ENCODE measurements around the gene GRK6.
A peak's percentile ranks its signal among the peaks of the same experiment; 100 is the strongest.

GRK6 gene

DNA sequence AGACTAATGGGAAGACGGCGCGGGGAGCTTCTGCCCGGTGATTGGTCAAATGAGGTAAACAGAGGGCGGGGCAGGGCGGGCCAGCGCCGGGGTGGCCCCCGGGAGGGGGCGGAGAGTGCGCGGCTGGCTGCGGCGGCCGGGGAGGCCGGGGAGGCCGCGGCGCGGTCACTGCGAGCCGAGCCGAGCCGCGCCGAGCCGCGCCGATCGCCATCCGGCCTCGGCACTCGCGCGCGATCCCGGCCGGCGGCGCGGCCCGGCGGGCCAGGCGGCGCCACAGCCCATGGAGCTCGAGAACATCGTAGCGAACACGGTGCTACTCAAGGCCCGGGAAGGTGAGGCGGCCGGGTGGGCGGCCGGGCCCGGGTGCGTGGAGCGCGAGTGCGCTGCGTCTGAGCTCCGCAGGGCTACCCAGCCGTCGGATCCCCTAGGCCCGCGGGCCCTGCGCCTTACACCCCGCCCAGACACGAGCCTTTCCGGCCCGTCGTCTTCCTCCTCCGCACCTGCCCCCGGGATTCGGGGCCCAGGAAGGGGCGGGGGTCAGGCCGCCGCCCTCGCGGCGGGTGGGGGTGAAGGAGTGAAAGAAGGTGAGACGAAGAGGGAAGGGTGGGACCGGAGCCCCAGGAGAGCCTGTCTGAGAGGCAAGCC is at the start of gene GRK6:
Gene GRK6 (plus strand): TSS at position 111 of the 645 bp plus-strand sequence. CDS start 170 bp downstream, at position 281.
- DNase-seq (ENCODE audit: low read depth in 3 of 3): peak in 1 of 3 experiments; percentile 55

DNA sequence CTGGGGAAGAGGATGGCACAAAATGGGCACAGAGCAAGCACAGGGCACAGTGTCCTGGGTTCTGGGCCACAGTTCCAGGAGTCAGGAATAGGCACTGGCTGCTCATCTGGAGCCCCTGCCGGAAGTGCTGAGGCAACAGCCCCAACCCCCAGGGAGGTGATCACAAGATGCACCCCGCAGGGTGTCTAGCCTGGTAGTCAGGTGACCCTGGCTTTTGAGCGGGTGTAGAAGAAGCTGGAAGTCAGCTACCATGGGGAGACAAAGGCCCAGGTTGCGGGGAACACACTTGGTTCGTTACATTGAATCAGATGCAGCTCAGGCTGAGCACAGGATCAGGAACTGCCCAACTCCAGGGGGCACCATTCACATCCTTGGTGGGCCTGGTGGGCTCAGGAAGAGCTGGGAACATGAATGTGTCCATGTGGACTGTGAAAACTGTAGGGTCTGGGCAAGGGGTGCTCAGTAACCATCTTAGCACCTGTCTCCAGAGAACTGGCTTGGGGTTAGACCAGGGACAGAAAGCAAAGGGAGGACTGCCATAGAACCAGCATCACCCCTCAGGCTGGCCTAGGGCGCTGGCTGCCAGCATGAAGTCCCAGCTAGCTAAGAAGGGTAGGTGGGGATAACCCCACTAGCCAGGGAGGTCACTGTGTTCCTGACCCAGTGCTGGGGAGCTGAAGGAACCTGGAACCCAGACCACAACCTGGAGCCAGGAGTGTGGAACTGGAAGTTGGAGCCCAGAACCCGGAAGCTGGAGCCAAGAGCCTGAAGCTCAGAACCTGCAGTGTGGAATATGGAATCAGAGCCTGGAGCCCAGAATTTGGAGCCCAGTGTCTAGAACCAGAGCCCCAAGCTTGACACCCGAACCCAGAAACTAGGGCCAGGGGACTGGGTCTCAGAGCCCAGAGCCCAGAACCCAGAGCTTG is 48.4 kb upstream of the GRK6 start:
- no peak for DNase-seq (ENCODE audit: low read depth in 3 of 3)

DNA sequence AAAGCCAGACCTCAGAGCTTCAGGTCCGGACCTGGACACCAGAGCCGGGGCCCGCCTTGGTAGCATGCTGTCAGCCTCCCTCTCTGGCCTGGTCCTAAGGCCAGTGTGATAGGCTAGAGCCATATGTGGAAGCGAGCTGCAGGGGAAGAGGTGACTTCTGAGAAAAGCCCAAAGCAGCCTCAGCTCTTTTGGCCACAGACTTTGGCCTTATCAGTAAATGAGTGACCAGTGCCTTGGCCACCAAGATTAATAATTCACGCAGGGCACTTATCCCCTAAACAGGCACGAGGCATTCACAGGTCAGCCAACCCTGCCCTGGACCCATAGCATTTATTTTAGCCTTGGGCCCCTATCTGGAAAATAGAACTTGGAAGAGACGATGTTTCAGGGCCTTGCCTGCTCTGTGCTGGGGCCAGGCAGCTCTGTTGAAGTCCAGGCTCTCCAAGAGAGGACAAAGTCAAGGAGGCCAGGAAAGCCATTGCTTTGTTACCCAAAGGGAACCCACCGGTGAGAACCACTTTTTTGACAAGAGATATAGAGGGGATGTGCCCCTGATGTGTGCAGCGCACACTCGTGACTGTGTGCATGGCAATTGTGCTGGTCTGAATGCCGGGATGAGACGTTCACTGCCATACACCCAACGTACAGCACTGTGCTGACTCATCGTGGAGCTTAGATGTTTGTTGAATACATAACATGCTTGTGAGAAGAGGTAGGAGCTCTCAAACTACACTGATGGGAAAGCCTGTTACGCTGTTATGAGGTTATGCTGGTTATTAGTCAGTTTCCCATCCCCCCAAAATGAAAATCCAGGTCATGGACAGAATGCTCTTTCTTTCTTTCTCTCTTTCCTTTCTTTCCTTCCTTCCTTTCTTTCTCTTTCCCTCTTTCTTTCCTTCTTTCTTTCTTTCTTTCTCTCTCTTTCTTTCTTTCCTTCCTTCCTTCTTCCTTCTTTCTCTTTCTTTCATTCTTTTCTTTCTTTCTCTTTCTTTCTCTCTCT is 47.3 kb upstream of the GRK6 start:
- no peak for DNase-seq (ENCODE audit: low read depth in 3 of 3)

DNA sequence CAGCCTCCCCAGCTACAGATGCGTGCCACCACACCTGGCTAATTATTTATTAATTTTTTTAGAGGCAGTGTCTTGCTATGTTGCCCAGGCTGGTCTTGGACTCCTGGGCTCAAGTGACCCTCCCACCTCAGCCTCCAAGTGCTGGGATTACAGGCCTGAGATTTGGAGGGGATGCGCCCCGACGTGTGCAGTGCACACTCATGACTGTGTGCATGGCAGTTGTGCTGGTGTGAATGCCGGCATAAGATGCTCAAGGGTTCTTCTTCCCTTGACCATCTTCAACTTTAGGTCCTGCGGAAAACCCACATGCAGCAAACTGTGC is 45.7 kb upstream of the GRK6 start:
- no peak for DNase-seq (ENCODE audit: low read depth in 3 of 3)

DNA sequence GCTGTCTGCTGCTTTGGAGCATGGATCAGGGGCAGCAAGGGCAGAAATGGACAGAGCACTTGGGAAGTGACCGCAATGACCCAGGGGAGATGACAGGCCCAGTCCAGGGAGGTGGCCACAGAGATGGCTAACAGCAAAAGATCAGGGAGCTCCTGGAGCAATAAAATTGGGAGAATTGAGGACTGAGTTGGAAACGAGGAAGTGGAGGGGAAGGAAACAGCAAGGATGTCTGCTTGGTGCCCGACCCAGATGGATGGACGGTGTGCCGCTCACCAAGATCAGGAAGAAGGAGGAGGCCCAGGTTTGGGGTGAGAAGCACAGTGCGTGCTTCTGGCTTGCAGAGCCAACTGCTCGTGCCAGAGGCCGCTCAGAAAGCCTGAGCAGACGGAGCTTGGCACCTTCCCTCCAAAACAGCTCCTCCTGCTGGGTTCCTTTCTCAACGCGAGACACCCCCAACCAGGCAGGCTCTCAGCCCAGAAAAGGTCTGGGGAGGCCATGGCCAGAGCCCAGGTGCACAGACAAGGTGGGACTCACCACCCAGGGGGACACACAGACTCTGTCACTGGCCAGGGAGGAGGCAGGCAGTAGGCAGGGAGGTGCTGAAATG is 44.0 kb upstream of the GRK6 start:
- DNase-seq (ENCODE audit: low read depth in 3 of 3): no peak

DNA sequence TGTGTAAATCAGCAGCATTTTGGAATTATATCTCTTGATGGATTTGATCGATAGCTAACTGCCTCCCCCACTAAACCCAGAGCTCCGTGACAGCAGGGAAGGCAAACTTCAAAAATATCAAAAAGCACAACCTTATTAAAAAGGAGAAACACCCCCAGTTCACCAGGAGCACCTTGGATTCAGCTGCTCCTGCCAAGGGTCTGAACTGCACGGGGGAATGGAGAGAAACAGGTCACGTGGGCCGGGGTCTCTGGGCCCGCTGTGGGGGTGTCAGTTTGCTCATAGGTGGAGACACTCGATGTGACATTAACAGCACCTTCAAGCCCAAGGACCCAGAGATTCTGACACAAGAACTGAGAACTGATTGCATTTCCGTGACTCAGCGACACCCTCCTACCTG is 43.3 kb upstream of the GRK6 start:
- no peak for DNase-seq (ENCODE audit: low read depth in 3 of 3)

DNA sequence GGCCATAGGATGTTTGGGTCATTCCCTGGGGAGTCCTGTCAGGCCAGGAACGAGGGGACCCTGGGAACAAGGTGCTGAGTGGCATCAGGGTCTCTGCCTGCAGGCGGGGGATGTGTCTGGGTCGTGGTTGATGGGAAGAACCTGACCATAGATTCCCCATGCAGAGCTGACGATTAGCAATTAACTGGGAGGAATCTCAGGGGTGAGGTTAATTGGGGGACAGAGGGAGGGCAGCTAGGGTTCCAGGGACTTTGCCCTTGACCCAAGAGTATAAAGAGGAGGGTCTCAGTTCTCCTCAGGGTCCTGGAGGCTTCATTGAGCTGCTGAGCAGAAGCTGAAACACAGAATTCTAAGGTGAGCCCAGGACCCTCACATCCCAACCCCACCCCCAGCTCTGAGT is 42.3 kb upstream of the GRK6 start, which contains the start of gene SLC34A1:
Gene SLC34A1 (plus strand): TSS at position 301 of the 400 bp plus-strand sequence. CDS start 1,308 bp downstream, outside the sequence.
- no peak for DNase-seq (ENCODE audit: low read depth in 3 of 3)

DNA sequence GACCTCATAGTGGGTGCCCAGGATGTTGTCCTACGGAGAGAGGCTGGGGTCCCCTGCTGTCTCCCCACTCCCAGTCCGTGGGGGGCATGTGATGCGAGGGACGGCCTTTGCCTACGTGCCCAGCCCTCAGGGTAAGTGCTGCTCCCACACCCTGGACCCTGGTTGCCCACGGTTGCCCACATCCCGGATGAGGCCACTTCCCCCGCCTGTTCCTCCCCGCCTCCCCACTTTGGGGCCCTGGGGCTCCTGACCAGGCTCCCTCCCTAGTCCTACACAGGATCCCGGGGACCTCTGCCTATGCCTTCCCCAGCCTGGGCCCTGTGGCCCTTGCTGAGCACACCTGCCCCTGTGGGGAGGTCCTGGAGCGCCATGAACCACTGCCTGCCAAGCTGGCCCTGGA is 40.8 kb upstream of the GRK6 start:
- DNase-seq (ENCODE audit: low read depth in 3 of 3): no peak

DNA sequence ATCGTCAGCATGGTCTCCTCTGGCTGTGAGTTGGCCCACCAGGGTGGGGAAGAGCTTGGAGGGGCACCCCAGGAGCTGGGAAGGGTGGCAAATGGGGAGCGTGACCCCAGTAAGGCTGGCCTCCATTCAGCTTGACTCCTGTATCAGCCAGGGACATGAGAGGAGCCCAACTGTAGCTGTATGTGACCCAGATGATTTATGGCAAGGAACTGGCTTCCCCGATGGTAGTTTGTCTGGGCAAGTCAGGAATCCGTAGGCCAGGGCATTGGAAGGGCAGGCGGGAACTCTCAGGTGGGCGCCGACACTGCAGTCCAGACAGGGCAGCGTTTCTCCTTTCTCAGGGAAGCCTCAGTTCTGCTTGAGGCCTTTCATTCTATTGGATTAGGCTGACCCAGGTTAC is 39.9 kb upstream of the GRK6 start:
- no peak for DNase-seq (ENCODE audit: low read depth in 3 of 3)

DNA sequence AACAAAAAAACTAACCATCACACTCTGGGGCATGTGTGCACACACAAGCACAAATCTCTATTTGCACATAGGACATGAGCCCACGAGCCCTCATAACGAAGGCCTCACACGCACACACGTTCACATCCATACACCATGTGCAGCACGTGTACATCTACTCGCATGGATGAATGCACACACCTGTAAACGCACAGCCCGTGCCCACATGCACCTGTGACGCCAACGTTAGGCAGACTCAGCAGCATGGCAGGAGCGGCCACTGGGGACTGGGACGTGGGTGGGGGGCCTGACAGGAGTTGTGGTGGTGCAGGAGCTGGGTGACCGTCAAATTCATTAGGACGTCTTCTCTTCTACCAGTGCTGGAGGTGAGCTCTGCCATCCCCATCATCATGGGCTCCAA is 39.1 kb upstream of the GRK6 start:
- no peak for DNase-seq (ENCODE audit: low read depth in 3 of 3)

DNA sequence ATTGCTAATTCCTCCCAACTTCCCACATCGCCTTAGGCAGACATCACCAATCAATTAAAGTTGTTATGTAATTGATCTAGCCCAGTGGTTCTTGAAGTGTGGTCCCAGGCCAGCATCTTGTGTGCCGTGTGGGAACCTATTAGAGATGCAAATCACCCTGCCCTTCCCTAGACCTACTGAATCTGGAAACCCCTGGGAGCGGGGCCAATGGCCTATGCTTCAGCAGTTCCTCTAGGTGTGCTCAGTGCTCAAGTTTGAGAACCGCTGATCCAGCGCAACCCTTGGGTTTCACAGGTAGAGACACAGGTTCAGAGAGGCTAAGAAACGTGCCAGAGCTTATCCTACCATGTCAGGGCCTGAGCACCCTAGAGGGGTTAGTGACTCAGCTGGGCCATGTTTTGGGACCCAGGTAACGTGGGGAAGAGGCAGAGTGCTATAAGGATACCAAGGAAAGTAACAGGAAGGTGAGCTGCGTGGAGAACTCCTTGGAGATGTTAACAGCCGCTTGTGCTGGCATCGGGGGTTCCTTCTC is 37.9 kb upstream of the GRK6 start:
- DNase-seq (ENCODE audit: low read depth in 3 of 3): no peak

DNA sequence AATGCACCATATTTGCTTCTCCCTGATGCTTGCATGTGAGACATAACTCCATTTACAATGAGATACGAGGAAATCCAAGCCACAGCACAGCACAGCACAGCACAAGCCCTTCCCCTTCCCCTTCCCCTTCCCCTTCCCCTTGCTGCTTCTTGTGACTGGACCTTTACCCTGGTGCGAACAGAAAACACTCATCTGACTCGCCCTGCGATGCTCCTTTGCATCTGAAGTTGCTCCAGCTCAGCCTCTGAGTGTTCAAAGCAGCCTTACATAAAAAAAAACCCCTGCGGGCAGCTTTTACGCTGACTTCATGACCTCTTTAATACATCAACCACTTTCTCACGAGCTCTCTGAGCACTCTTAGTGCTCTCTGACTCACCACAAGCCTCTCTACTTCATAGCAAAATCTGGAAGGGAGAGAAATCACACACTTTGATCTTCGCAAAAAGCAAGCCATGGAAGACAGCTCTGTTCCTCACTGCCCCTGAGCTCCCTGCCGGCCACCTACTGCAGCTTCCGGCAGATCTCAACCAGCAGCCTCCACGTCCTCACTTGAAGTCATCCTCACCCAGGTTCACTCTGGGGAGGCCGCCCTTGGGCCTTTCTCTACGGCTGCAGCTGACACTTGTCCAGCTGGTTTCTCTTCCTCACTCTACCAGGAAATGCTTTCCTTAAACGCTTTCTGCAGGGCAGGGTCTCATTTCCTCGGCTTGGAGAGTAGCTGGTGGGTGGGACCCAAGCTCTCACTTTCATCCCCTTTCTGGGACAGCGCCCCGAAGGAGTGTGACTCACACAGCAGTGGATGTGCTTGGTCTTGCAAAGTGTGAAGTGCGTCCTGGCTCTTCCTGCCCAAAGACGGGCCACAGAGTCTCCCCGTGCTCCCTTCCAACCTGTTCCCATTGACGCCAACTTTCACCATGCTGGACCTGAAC is 37.0 kb upstream of the GRK6 start:
- DNase-seq (ENCODE audit: low read depth in 3 of 3): no peak

DNA sequence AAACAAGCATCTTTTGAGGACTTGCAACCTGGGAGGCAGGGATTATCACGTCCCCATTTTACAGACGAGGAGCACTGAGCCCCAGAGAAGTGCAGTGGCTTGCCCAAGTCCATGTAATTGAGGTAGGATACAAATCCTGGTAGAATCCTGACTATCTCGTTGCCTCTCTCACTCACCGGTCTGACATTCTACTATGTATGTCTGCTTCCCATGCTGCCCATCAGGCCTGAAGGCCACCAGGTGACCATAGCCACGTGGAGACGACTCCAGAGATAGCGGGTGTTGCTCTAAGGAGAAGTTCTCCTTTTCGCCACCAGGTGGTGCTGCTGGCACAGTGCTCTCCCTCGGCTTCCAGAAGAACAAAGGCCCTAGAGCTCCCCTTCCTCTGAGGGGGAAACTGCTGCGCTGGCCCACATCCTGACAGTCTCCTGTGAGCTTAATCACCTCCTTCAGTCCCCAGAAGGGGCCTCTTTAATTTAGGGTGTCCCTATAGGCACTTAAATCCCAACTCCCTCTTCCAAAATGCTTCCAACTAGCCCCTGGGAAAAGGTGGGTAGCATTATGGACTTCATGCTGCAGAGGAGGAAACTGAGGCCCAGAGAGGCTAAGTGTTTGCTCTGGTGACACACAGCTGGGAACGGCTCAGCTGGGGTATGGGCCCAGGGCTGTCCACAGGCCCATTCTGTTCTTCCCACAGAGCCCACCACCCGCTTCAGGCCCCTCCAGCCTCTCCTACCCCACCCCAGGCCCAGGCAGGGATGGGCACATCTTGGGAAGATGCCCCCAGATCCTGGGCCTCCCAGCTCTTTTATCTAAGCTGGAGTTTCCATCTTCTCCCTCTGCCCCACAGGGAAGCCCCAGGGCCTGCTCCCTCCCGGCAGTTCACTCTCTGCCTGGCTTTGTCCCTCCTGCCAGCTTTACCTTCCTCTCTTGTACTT is 35.8 kb upstream of the GRK6 start:
- peak; percentile 63 to 76 (median 75) for DNase-seq (ENCODE audit: low read depth in 3 of 3)

DNA sequence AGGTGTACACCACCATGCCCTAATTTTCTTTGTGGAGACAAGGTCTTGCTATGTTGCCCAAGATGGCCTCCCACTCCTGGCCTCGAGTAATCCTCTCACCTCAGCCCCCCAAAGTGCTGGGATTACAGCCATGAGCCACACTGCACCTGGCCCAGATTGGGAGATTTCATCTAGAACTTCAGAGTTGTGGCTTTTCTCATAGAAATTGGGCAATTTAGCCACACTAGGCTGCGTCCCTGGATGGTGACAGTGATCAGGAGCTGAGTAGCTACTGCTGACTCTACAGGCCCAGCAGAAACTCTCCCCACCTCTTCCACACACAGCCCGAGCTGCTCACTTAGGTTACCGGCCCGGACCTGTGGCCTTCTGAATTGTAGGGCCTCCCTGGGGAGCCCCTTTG is 33.7 kb upstream of the GRK6 start:
- no peak for DNase-seq (ENCODE audit: low read depth in 3 of 3)

DNA sequence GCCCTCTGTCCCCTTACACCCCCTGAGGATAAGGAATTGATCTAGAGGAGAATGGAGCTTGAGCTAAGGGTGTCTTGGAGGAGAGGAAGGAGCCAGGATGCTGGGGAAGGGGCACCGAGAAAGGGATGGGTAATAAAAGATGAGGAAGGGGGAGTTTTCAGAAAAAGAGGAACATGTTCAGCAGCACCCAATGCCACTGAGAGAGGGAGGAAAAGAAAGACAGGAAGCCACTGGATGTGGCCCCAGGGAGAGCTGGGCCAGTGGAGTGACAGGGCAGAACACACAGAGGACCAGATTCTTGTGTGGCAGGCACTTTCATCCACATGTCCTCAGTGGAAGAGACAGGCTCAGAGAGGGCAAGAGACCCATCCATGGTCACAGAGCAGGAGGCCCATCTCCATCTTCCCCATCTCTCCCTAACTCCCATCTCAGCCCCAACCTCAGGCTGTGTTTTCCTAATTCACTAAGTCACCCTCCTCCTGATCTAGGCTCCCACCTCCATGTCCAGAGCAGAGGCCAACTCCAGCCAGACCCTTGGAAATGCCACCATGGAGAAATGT is 33.2 kb upstream of the GRK6 start:
- DNase-seq (ENCODE audit: low read depth in 3 of 3): no peak

DNA sequence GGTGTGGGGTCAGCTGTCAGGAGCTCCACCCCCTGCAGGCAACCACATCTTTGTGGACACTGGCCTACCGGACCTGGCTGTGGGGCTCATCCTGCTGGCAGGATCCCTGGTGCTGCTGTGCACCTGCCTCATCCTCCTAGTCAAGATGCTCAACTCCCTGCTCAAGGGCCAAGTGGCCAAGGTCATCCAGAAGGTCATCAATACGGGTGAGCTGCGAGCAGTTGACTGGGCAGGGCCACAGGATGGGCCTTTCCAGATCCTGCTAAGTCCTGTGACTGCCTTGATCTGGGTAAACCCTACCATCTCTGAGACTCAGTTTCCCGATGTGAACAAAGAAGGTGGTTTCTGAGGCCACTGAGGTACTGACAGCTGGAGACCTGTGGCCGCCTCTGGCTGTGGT is 32.5 kb upstream of the GRK6 start:
- DNase-seq (ENCODE audit: low read depth in 3 of 3): no peak

DNA sequence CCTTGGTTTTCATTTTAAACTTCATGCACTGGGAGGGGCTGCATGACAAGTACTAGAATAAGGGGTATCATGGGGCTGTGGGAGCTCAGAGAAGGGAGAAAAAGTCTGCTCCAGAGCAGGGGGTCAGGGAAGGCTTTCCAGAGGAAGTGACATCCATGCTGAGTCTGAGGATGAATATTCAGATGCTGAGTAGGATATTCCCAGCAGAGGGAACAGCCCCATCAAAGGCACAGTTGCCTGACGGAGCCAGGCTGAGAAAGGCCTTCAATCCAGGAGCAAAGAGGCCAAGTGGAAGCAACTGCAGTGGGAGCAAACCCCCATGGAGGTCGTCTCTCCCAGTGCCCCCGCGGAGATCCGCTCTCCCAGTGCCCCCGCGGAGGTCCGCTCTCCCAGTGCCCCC is 30.4 kb upstream of the GRK6 start:
- no peak for DNase-seq (ENCODE audit: low read depth in 3 of 3)

DNA sequence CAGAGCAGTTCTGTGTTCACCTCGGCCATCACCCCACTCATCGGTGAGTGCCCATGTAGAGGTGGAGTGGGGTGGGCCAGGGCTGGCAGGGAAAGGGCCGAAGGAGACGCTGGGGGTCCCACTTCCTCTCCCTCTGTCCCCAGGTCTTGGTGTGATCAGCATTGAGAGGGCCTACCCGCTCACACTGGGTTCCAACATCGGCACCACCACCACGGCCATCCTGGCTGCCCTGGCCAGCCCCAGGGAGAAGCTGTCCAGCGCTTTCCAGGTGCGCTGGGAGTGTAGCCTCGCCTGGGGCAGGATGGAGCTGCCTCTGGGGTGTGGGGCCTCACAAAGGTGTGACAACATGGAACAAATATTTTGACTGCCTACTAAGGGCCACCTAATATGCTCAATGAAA is 29.7 kb upstream of the GRK6 start:
- DNase-seq (ENCODE audit: low read depth in 3 of 3): no peak

Data from stimulated activated CD4-positive, alpha-beta T cell treated with anti-CD3 and anti-CD28 coated beads, TNF-alpha, amount 100 ng/mL, for 4 hours (primary cell).